Cardiac muscle cell (in vitro differentiated cells and primary cell): ENCODE measurements around the gene ALPG. TPM values are rescaled to one million over a fixed set of nuclear protein-coding genes. Genes with fewer than 3 reads are reported as not detected.
"Not testable (repeated sequence)": the region's sequence is repeated elsewhere in the genome, so short reads cannot be mapped to it uniquely, and the experiment has no call there.

Source experiments
- DNase-seq, 2 donors: peaks; one replicate each; pipeline versions ENCODE4 v3.0.0 to v3.0.0-alpha.2; 2010 to 2017; ENCODE audit warnings: low read depth in 1 of 2, low spot score in 1 of 2
- H3K27ac ChIP-seq: fragments of 200-600 bp; sonication (generic); 2 replicates; pipeline ENCODE4 v1.5.1; 2016
- H3K27me3 ChIP-seq: fragments of 200-600 bp; sonication (generic); 2 replicates; pipeline ENCODE4 v1.6.0; 2016; ENCODE audit warnings: control low read depth
- H3K36me3 ChIP-seq: fragments of 200-600 bp; sonication (generic); 2 replicates; pipeline ENCODE4 v1.5.1; 2016; ENCODE audit warnings: control low read depth
- H3K4me1 ChIP-seq: fragments of 200-600 bp; sonication (generic); 2 replicates; pipeline ENCODE4 v1.8.1; 2017; ENCODE audit warnings: low read depth, mild to moderate bottlenecking, mixed run types
- H3K4me3 ChIP-seq: fragments of 200-600 bp; sonication (generic); 2 replicates; pipeline ENCODE4 v1.5.1; 2016; ENCODE audit warnings: mild to moderate bottlenecking
- H3K9me3 ChIP-seq: fragments of 200-600 bp; sonication (generic); 2 replicates; pipeline ENCODE4 v1.5.1; 2017; ENCODE audit warnings: low read depth, mild to moderate bottlenecking, control low read depth
- CTCF ChIP-seq: IDR thresholded peaks from 2 replicates; pipeline ENCODE4 v1.5.1; 2012; ENCODE audit warnings: low read depth, mild to moderate bottlenecking, low read length
- polyA plus RNA-seq: library from polyadenylated mRNA; unstranded; fragments of >200 nt; fragmentation: Nextera tagmentation; extraction: Ambion mirVana; gene quantifications from 2 replicates; pipeline ENCODE4 v1.2.1, GENCODE V29; 2016
- total RNA-seq: library from RNA; depleted of rRNA; stranded (reverse); fragments of >200 nt; gene quantifications from 2 replicates; pipeline ENCODE4 v1.2.3, GENCODE V29; 2016

Gene ALPG
- total and polyA plus RNA-seq, 2 experiments from 2014 or later = not detected

GRCh38 chr2:232438091-232438490 is 31.4 kb downstream of the ALPG start:
- Histone ChIP-seq H3K27ac (no peak overlapping the region), H3K9me3 (no peaks in the 10 kb centered on the region), H3K36me3 (no peaks in the 10 kb centered on the region), H3K4me3 (no peak overlapping the region), H3K4me1 (no peaks in the 10 kb centered on the region), H3K27me3 (peaks cover 3% of the 10 kb centered on the region)
- no peak for DNase-seq
- no peak for TF ChIP-seq CTCF

GRCh38 chr2:232438951-232439757 is 32.5 kb downstream of the ALPG start:
- no peak overlapping the region for H3K27ac ChIP-seq
- peak; percentile 36 for TF ChIP-seq CTCF
- no peaks in the 10 kb centered on the region for H3K4me1 ChIP-seq
- no peaks in the 10 kb centered on the region for H3K9me3 ChIP-seq
- peak; percentile 23 for DNase-seq
- H3K36me3 ChIP-seq = no peaks in the 10 kb centered on the region
- H3K4me3 ChIP-seq = no peak overlapping the region
- peaks cover 3% of the 10 kb centered on the region for H3K27me3 ChIP-seq

GRCh38 chr2:232439758-232440135 is 33.1 kb downstream of the ALPG start:
- no peaks in the 10 kb centered on the region for H3K9me3 ChIP-seq
- peak; percentile 27 for TF ChIP-seq CTCF
- no peaks in the 10 kb centered on the region for H3K36me3 ChIP-seq
- H3K27me3 ChIP-seq = peaks cover 3% of the 10 kb centered on the region
- no peaks in the 10 kb centered on the region for H3K4me1 ChIP-seq
- no peak for DNase-seq
- H3K27ac ChIP-seq = no peak overlapping the region
- H3K4me3 ChIP-seq = no peak overlapping the region

- peak; percentile 79 for TF ChIP-seq CTCF
- not testable (repeated sequence) for H3K27me3 ChIP-seq, H3K9me3 ChIP-seq, H3K4me1 ChIP-seq, H3K36me3 ChIP-seq, H3K4me3 ChIP-seq, H3K27ac ChIP-seq
- peak; percentile 74 to 85 for DNase-seq
Measured at GRCh38 chr2:232440220-232441018, 33.8 kb downstream of the ALPG start.

GRCh38 chr2:232441147-232441651 is 34.6 kb downstream of the ALPG start:
- Histone ChIP-seq H3K27me3 (peaks cover 3% of the 10 kb centered on the region), H3K36me3 (no peaks in the 10 kb centered on the region), H3K4me3 (no peak overlapping the region), H3K9me3 (no peaks in the 10 kb centered on the region), H3K27ac (no peak overlapping the region), H3K4me1 (no peaks in the 10 kb centered on the region)
- TF ChIP-seq CTCF = no peak
- DNase-seq = no peak

- H3K27me3 ChIP-seq, H3K36me3 ChIP-seq, H3K4me3 ChIP-seq, H3K9me3 ChIP-seq, H3K4me1 ChIP-seq, DNase-seq, H3K27ac ChIP-seq: not testable (repeated sequence)
Measured at GRCh38 chr2:232441922-232442321, 35.3 kb downstream of the ALPG start.

GRCh38 chr2:232442431-232442830 is 35.8 kb downstream of the ALPG start:
- H3K9me3 ChIP-seq, H3K4me1 ChIP-seq, H3K27me3 ChIP-seq: not testable (repeated sequence)

GRCh38 chr2:232443047-232443446 is 36.4 kb downstream of the ALPG start:
- not testable (repeated sequence) for DNase-seq

More at GRCh38 chr2:232442431-232442830, 35.8 kb downstream of the ALPG start:
- not testable (repeated sequence) for H3K36me3 ChIP-seq, H3K27ac ChIP-seq, H3K4me3 ChIP-seq, DNase-seq

More at GRCh38 chr2:232443047-232443446, 36.4 kb downstream of the ALPG start:
- H3K27me3 ChIP-seq, H3K36me3 ChIP-seq, H3K4me1 ChIP-seq, H3K4me3 ChIP-seq, H3K27ac ChIP-seq, H3K9me3 ChIP-seq: not testable (repeated sequence)
